GM23338 (cell line): ENCODE measurements around the gene NCF2. TPM values are rescaled to one million over a fixed set of nuclear protein-coding genes. Genes with fewer than 3 reads are reported as not detected.

Experiments used
- ATAC-seq: fragments of 200-7000 bp; cut with Tn5 transposase; 3 replicates; pipeline ENCODE4 v1.9.1; 2020
- DNase-seq: peaks from one replicate; pipeline ENCODE4 v3.0.0-alpha.2; 2015; ENCODE audit warnings: low spot score
- H2AFZ ChIP-seq: fragments of 200-600 bp; sonication (generic); 2 replicates; pipeline ENCODE4 v1.8.0; 2016; ENCODE audit warnings: antibody characterized with exemption, mild to moderate bottlenecking, moderate library complexity
- H3F3A ChIP-seq: fragments of 200-600 bp; sonication (generic); replicated peaks from 2 replicates; pipeline ENCODE4 v1.8.0; 2017; ENCODE audit warnings: antibody characterized with exemption, mixed run types, low read depth
- H3K27ac ChIP-seq: fragments of 200-600 bp; sonication (generic); 2 replicates; pipeline ENCODE4 v1.6.1; 2016; ENCODE audit warnings: low read depth
- H3K27me3 ChIP-seq: fragments of 200-600 bp; sonication (generic); 2 replicates; pipeline ENCODE4 v1.8.0; 2016; ENCODE audit warnings: mild to moderate bottlenecking, mixed run types, moderate library complexity; ENCODE audit not compliant: insufficient read depth
- H3K36me3 ChIP-seq: fragments of 200-600 bp; sonication (generic); 2 replicates; pipeline ENCODE4 v1.8.0; 2016; ENCODE audit warnings: mild to moderate bottlenecking; ENCODE audit not compliant: insufficient read depth
- H3K4me1 ChIP-seq: fragments of 200-600 bp; sonication (generic); 2 replicates; pipeline ENCODE4 v1.8.0; 2016; ENCODE audit warnings: mild to moderate bottlenecking, moderate library complexity; ENCODE audit not compliant: insufficient read depth
- H3K4me2 ChIP-seq: fragments of 200-600 bp; sonication (generic); 2 replicates; pipeline ENCODE4 v1.7.1; 2017; ENCODE audit warnings: mixed run types
- H3K4me3 ChIP-seq: fragments of 200-600 bp; sonication (generic); 2 replicates; pipeline ENCODE4 v1.6.1; 2016; ENCODE audit warnings: mixed run types
- H3K79me2 ChIP-seq: fragments of 200-600 bp; sonication (generic); replicated peaks from 2 replicates; pipeline ENCODE4 v1.8.0; 2017; ENCODE audit warnings: mild to moderate bottlenecking; ENCODE audit not compliant: insufficient read depth
- H3K9me2 ChIP-seq: fragments of 200-600 bp; sonication (generic); 2 replicates; pipeline ENCODE4 v1.8.0; 2017; ENCODE audit not compliant: insufficient read depth
- H4K20me1 ChIP-seq: fragments of 200-600 bp; sonication (generic); replicated peaks from 2 replicates; pipeline ENCODE4 v1.8.0; 2017; ENCODE audit warnings: mild to moderate bottlenecking; ENCODE audit not compliant: insufficient read depth
- H3K27ac Mint-ChIP-seq: 2 replicates; pipeline ENCODE4 v1.8.0; 2020; ENCODE audit warnings: inconsistent platforms, mild to moderate bottlenecking, moderate library complexity, mixed read lengths
- H3K27me3 Mint-ChIP-seq: 3 replicates; pipeline ENCODE4 v1.8.0; 2022; ENCODE audit warnings: low read depth, mild to moderate bottlenecking, moderate library complexity, mixed read lengths, inconsistent platforms; ENCODE audit not compliant: insufficient read depth, poor library complexity
- H3K36me3 Mint-ChIP-seq: 3 replicates; pipeline ENCODE4 v1.8.0; 2021; ENCODE audit warnings: low read depth, mild to moderate bottlenecking, inconsistent platforms, moderate library complexity, mixed read lengths
- H3K4me1 Mint-ChIP-seq: 3 replicates; pipeline ENCODE4 v1.8.0; 2020; ENCODE audit warnings: mild to moderate bottlenecking, inconsistent platforms, mixed read lengths
- H3K4me3 Mint-ChIP-seq: 3 replicates; pipeline ENCODE4 v1.8.0; 2021; ENCODE audit warnings: moderate library complexity, mild to moderate bottlenecking, inconsistent platforms, mixed read lengths
- H3K9me3 Mint-ChIP-seq: 3 replicates; pipeline ENCODE4 v1.8.0; 2020; ENCODE audit warnings: moderate library complexity, mild to moderate bottlenecking, inconsistent platforms, mixed read lengths
- CREB1 ChIP-seq: fragments of 250-450 bp; sonication (Bioruptor Pico); IDR thresholded peaks from 2 replicates; pipeline ENCODE4 v1.5.0; 2020; ENCODE audit warnings: low read depth, mild to moderate bottlenecking, moderate library complexity
- CTCF ChIP-seq, 2 experiments: fragments of 200-600 bp in 1 of 2; sonication (generic) in 1 of 2; conservative IDR thresholded peaks; 2 replicates each; pipeline versions ENCODE4 v1.5.1 to v1.6.1; 2016 to 2017; ENCODE audit warnings: antibody characterized with exemption in 2 of 2, low read depth in 2 of 2, mild to moderate bottlenecking in 2 of 2, moderate library complexity in 1 of 2
- ETS1 ChIP-seq: IDR thresholded peaks from 2 replicates; pipeline ENCODE4 v1.6.1; 2016; ENCODE audit warnings: antibody characterized with exemption
- EZH2 ChIP-seq: fragments of 200-600 bp; sonication (generic); IDR thresholded peaks from one replicate; pipeline ENCODE4 v1.8.0; 2017; ENCODE audit warnings: antibody characterized with exemption, mild to moderate bottlenecking, low read depth; ENCODE audit not compliant: unreplicated experiment
- EZH2phosphoT487 ChIP-seq: fragments of 200-600 bp; sonication (generic); IDR thresholded peaks from one replicate; pipeline ENCODE4 v1.8.1; 2018; ENCODE audit warnings: antibody characterized with exemption; ENCODE audit not compliant: unreplicated experiment
- JUNB ChIP-seq: IDR thresholded peaks from one replicate; pipeline ENCODE4 v1.6.1; 2016; ENCODE audit warnings: antibody characterized with exemption; ENCODE audit not compliant: unreplicated experiment
- NANOG ChIP-seq: IDR thresholded peaks from 2 replicates; pipeline ENCODE4 v1.6.1; 2016; ENCODE audit warnings: antibody characterized with exemption, borderline replicate concordance
- POLR2AphosphoS5 ChIP-seq: IDR thresholded peaks from 2 replicates; pipeline ENCODE4 v1.6.1; 2016; ENCODE audit warnings: antibody characterized with exemption, low read depth
- STAT1 ChIP-seq: IDR thresholded peaks from one replicate; pipeline ENCODE4 v1.6.1; 2016; ENCODE audit warnings: antibody characterized with exemption; ENCODE audit not compliant: unreplicated experiment
- ZNF114 ChIP-seq: fragments of 250-450 bp; sonication (Bioruptor Pico); IDR thresholded peaks from 2 replicates; pipeline ENCODE4 v1.5.0; 2020; ENCODE audit warnings: mild to moderate bottlenecking, moderate library complexity
- ZNF331 ChIP-seq: fragments of 250-450 bp; sonication (Bioruptor Pico); IDR thresholded peaks from 2 replicates; pipeline ENCODE4 v1.5.0; 2020; ENCODE audit warnings: low read depth, mild to moderate bottlenecking, moderate library complexity
- ZNF462 ChIP-seq: fragments of 250-450 bp; sonication (Bioruptor Pico); IDR thresholded peaks from 2 replicates; pipeline ENCODE4 v1.5.0; 2020; ENCODE audit warnings: mild to moderate bottlenecking, moderate library complexity
- polyA plus RNA-seq: library from polyadenylated mRNA; unstranded; fragments of >200 nt; fragmentation: Nextera tagmentation; extraction: Ambion mirVana; gene quantifications from 2 replicates; pipeline ENCODE4 v1.2.1, GENCODE V29; 2016
- total RNA-seq: library from RNA; depleted of rRNA; stranded (reverse); fragments of >200 nt; shearing (Covaris generic); gene quantifications from 2 replicates; pipeline ENCODE4 v1.2.3, GENCODE V29; 2014

Gene NCF2
- total and polyA plus RNA-seq, 2 experiments from 2014 or later, result not detected

GRCh38 chr1:183588827-183589226 lies 1.4 kb downstream of the NCF2 start:
- TF ChIP-seq ZNF331, result no peak
- no peak for TF ChIP-seq CREB1 (CRISPR knock-in tag)
- no peak for TF ChIP-seq ZNF114 (CRISPR knock-in tag)
- no peak for TF ChIP-seq CTCF (conservative IDR thresholded peaks at IDR 0.05; ENCODE audit: low read depth in 2 of 2)
- TF ChIP-seq POLR2AphosphoS5, result no peak
- TF ChIP-seq JUNB, result no peak
- TF ChIP-seq NANOG, result no peak
- no peak for TF ChIP-seq ETS1
- no peak for TF ChIP-seq EZH2
- no peak for TF ChIP-seq STAT1
- H3K4me2 ChIP-seq, result peak overlapping the region; percentile 32; the same call in 1 of the 2 replicates
- H3K9me2 ChIP-seq, result no peaks in the 10 kb centered on the region

GRCh38 chr1:183586926-183587325 lies 3.3 kb downstream of the NCF2 start:
- H3K4me3 ChIP-seq, result no peak overlapping the region
- ATAC-seq, result peak; percentile 50
- Mint-ChIP-seq H3K27ac (no peak overlapping the region), H3K4me1 (peaks cover 13% of the 10 kb centered on the region), H3K27me3 (peaks cover 9% of the 10 kb centered on the region), H3K36me3 (no peaks in the 10 kb centered on the region), H3K9me3 (no peaks in the 10 kb centered on the region; the same call in 2 of the 3 replicates), H3K4me3 (no peak overlapping the region)
- no peaks in the 10 kb centered on the region for H4K20me1 ChIP-seq
- H2AFZ ChIP-seq, result peak overlapping the region; percentile 49; the same call in 1 of the 2 replicates
- H3K4me1 ChIP-seq, result peaks cover 16% of the 10 kb centered on the region
- H3K27ac ChIP-seq, result no peak overlapping the region; the same call in 1 of the 2 replicates
- H3K79me2 ChIP-seq, result no peaks in the 10 kb centered on the region
- no peaks in the 10 kb centered on the region for H3K36me3 ChIP-seq
- H3F3A ChIP-seq, result no peaks in the 10 kb centered on the region
- no peaks in the 10 kb centered on the region for H3K9me2 ChIP-seq
- peak; percentile 39 for DNase-seq
- H3K27me3 ChIP-seq, result no peaks in the 10 kb centered on the region
- H3K4me2 ChIP-seq, result no peak overlapping the region
- TF ChIP-seq ZNF114 (CRISPR knock-in tag) (no peak), CREB1 (CRISPR knock-in tag) (no peak), ETS1 (no peak), NANOG (no peak), ZNF462 (CRISPR knock-in tag) (no peak), EZH2phosphoT487 (no peak), JUNB (no peak)

More at GRCh38 chr1:183588827-183589226, 1.4 kb downstream of the NCF2 start:
- H3K79me2 ChIP-seq, result no peaks in the 10 kb centered on the region
- H3K27ac Mint-ChIP-seq, result no peak overlapping the region
- DNase-seq (no peak), ATAC-seq (no peak)
- no peak overlapping the region for H3K27ac ChIP-seq
- peaks cover 26% of the 10 kb centered on the region for H3K4me1 Mint-ChIP-seq
- H3K4me3 Mint-ChIP-seq, result no peak overlapping the region
- H3K36me3 Mint-ChIP-seq, result no peaks in the 10 kb centered on the region
- H3K9me3 Mint-ChIP-seq, result no peaks in the 10 kb centered on the region; the same call in 2 of the 3 replicates
- H3K27me3 Mint-ChIP-seq, result peaks cover 3% of the 10 kb centered on the region
- H3K4me3 ChIP-seq, result no peak overlapping the region
- no peaks in the 10 kb centered on the region for H3F3A ChIP-seq
- H3K4me1 ChIP-seq, result peaks cover 23% of the 10 kb centered on the region
- no peaks in the 10 kb centered on the region for H3K27me3 ChIP-seq
- no peaks in the 10 kb centered on the region for H3K36me3 ChIP-seq
- no peaks in the 10 kb centered on the region for H4K20me1 ChIP-seq
- peak overlapping the region; percentile 92 for H2AFZ ChIP-seq
